Astrocyte (in vitro differentiated cells and primary cell): ENCODE results near the gene DNAJC4. TPM values are rescaled to one million over a fixed set of nuclear protein-coding genes. Genes with fewer than 3 reads are reported as not detected.

Experiments used
- DNase-seq: peaks from one replicate; pipeline ENCODE4 v3.0.0-alpha.2; 2010; ENCODE audit warnings: low read depth
- FAIRE-seq: peaks from 2 replicates; lab custom pipeline; 2011; peaks lifted over from hg19 to GRCh38; lab: Jason Lieb, UNC
- H2AFZ ChIP-seq: 2 replicates; pipeline ENCODE4 v1.6.0; 2012; ENCODE audit warnings: low read depth, low read length, inconsistent platforms
- H3K27ac ChIP-seq: 2 replicates; pipeline ENCODE4 v1.5.1; 2011; ENCODE audit warnings: low read depth, low read length, inconsistent platforms
- H3K27me3 ChIP-seq: 2 replicates; pipeline ENCODE4 v1.6.0; 2011; ENCODE audit warnings: low read length, inconsistent platforms; ENCODE audit not compliant: insufficient read depth
- H3K36me3 ChIP-seq: 2 replicates; pipeline ENCODE4 v1.5.1; 2011; ENCODE audit warnings: low read length, inconsistent platforms; ENCODE audit not compliant: insufficient read depth
- H3K4me1 ChIP-seq: 2 replicates; pipeline ENCODE4 v1.5.1; 2011; ENCODE audit warnings: low read length, inconsistent platforms; ENCODE audit not compliant: insufficient read depth
- H3K4me2 ChIP-seq: 2 replicates; pipeline ENCODE4 v1.6.0; 2012; ENCODE audit warnings: low read length, inconsistent platforms
- H3K4me3 ChIP-seq: 2 replicates; pipeline ENCODE4 v1.5.1; 2011; ENCODE audit warnings: low read depth, mild to moderate bottlenecking, low read length, inconsistent platforms; ENCODE audit not compliant: insufficient read depth
- H3K79me2 ChIP-seq: 2 replicates; pipeline ENCODE4 v1.6.0; 2012; ENCODE audit warnings: mild to moderate bottlenecking, low read length, inconsistent platforms; ENCODE audit not compliant: insufficient read depth
- H3K9ac ChIP-seq: 2 replicates; pipeline ENCODE4 v1.6.0; 2012; ENCODE audit warnings: mild to moderate bottlenecking, low read length, inconsistent platforms
- H3K9me3 ChIP-seq: 2 replicates; pipeline ENCODE4 v1.5.1; 2012; ENCODE audit warnings: low read depth, mild to moderate bottlenecking, low read length, inconsistent platforms; ENCODE audit not compliant: insufficient read depth
- H4K20me1 ChIP-seq: 2 replicates; pipeline ENCODE4 v1.6.0; 2012; ENCODE audit warnings: low read length, inconsistent platforms; ENCODE audit not compliant: insufficient read depth
- H3K27ac Mint-ChIP-seq: one replicate; pipeline ENCODE4 v1.8.0; 2021; ENCODE audit warnings: mild to moderate bottlenecking, mixed read lengths; ENCODE audit not compliant: unreplicated experiment
- H3K27me3 Mint-ChIP-seq: one replicate; pipeline ENCODE4 v1.8.0; 2021; ENCODE audit warnings: low read depth, mixed read lengths; ENCODE audit not compliant: unreplicated experiment
- H3K36me3 Mint-ChIP-seq: one replicate; pipeline ENCODE4 v1.8.0; 2021; ENCODE audit warnings: low read depth, mixed read lengths; ENCODE audit not compliant: unreplicated experiment
- H3K4me1 Mint-ChIP-seq: one replicate; pipeline ENCODE4 v1.8.0; 2021; ENCODE audit warnings: low read depth, mixed read lengths; ENCODE audit not compliant: unreplicated experiment
- H3K4me3 Mint-ChIP-seq: one replicate; pipeline ENCODE4 v1.8.0; 2021; ENCODE audit warnings: mild to moderate bottlenecking, moderate library complexity, mixed read lengths; ENCODE audit not compliant: unreplicated experiment
- H3K9me3 Mint-ChIP-seq: one replicate; pipeline ENCODE4 v1.8.0; 2021; ENCODE audit warnings: mild to moderate bottlenecking, mixed read lengths; ENCODE audit not compliant: unreplicated experiment
- EZH2 ChIP-seq: IDR thresholded peaks from 2 replicates; pipeline ENCODE4 v1.6.1; 2012; ENCODE audit warnings: mild to moderate bottlenecking, low read length, inconsistent platforms; ENCODE audit not compliant: insufficient read depth
- total RNA-seq: library from RNA; stranded (reverse); gene quantifications from 2 replicates; pipeline ENCODE4 v1.2.1, GENCODE V29; 2021
- TF ChIP-seq, protein P1 (sequence below): IDR thresholded peaks from 2 replicates; pipeline ENCODE4 v1.5.1; 2011; ENCODE audit warnings: low read depth, mild to moderate bottlenecking, inconsistent platforms, low read length, moderate library complexity; ENCODE audit not compliant: insufficient read depth

DNAJC4 gene
- total RNA-seq, 1 donor from 2014 or later = 23.8 TPM

DNA sequence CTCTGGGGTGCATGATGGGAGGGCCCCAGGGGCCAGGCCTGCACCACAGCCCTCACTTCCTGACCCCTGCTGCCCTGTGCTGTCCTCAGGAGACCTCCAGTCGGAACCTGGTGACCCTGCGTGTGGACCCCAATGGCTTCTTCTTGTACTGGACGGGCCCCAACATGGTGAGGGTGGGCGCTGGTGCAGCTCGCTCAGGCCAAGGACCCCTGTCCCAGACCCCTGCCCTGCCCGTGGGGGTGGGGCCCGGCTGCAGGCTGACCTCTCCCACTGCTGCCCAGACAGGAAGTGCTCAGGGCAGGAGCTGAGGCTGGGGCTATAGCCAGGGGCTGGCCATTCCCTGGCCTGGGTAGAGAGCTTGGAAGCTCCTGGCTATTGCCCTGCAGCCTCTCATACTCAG is 24.0 kb downstream of the DNAJC4 start:
- H3K4me2 ChIP-seq = no peak overlapping the region
- no peaks in the 10 kb centered on the region for H3K27me3 Mint-ChIP-seq
- peaks cover 12% of the 10 kb centered on the region for H3K36me3 Mint-ChIP-seq
- H3K9me3 ChIP-seq = no peaks in the 10 kb centered on the region
- H4K20me1 ChIP-seq = peaks cover 31% of the 10 kb centered on the region
- H3K4me3 Mint-ChIP-seq = no peak overlapping the region
- H3K79me2 ChIP-seq = peaks cover 29% of the 10 kb centered on the region
- FAIRE-seq = no peak
- no peaks in the 10 kb centered on the region for H3K27me3 ChIP-seq
- no peak overlapping the region for H3K4me3 ChIP-seq
- DNase-seq = no peak
- TF ChIP-seq, protein P1, sequence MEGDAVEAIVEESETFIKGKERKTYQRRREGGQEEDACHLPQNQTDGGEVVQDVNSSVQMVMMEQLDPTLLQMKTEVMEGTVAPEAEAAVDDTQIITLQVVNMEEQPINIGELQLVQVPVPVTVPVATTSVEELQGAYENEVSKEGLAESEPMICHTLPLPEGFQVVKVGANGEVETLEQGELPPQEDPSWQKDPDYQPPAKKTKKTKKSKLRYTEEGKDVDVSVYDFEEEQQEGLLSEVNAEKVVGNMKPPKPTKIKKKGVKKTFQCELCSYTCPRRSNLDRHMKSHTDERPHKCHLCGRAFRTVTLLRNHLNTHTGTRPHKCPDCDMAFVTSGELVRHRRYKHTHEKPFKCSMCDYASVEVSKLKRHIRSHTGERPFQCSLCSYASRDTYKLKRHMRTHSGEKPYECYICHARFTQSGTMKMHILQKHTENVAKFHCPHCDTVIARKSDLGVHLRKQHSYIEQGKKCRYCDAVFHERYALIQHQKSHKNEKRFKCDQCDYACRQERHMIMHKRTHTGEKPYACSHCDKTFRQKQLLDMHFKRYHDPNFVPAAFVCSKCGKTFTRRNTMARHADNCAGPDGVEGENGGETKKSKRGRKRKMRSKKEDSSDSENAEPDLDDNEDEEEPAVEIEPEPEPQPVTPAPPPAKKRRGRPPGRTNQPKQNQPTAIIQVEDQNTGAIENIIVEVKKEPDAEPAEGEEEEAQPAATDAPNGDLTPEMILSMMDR = no peak
- TF ChIP-seq EZH2 = no peak
- H3K9ac ChIP-seq = no peak overlapping the region
- H3K27ac Mint-ChIP-seq = no peak overlapping the region
- H3K27ac ChIP-seq = no peak overlapping the region
- H3K9me3 Mint-ChIP-seq = no peaks in the 10 kb centered on the region
- H2AFZ ChIP-seq = no peak overlapping the region
- H3K36me3 ChIP-seq = peaks cover 13% of the 10 kb centered on the region
- H3K4me1 Mint-ChIP-seq = peaks cover 5% of the 10 kb centered on the region
- peaks cover 18% of the 10 kb centered on the region for H3K4me1 ChIP-seq

DNA sequence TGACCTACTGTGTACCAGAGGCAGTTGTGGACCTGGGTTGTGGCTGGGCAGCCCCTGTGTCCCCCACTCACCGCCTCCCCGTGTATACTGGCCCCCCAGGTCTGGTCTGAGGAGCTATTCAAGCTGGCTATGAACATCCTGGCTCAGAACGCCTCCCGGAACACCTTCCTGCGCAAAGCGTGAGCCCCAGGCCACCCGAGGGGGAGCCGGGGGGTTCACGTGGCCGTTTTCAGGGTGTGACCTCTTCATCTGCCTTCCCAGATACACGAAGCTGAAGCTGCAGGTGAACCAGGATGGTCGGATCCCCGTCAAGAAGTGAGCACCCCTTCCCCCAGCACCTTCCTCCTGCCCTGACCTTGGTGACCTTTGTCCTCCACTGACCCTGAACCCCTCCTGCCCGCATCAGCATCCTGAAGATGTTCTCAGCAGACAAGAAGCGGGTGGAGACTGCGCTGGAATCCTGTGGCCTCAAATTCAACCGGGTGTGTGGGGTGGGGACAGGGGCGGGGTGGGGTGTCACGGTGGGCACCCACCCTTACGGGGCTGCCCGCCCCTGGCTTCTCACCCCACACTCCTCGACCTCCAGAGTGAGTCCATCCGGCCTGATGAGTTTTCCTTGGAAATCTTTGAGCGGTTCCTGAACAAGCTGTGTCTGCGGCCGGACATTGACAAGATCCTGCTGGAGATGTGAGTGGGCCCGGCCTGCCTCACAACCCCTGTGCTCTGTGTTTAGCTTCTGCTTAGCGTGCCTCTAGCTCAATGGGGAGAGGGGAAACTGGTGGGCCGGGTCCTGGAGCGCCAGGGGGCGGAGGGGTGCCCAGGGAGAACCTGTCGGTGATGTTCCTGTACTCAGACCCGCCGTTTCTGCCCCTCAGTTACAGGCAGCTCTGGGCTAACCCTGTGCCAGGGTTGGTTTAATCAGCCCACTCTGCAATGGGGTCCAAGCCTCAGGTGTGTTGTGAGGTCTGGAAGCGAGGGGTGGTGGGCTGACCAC is 25.1 kb downstream of the DNAJC4 start:
- peaks cover 5% of the 10 kb centered on the region for H3K4me1 Mint-ChIP-seq
- DNase-seq = no peak
- peaks cover 2% of the 10 kb centered on the region for H3K9me3 Mint-ChIP-seq
- H3K4me3 Mint-ChIP-seq = peak overlapping the region; percentile 57
- peaks cover 41% of the 10 kb centered on the region for H4K20me1 ChIP-seq
- peaks cover 18% of the 10 kb centered on the region for H3K4me1 ChIP-seq
- peaks cover 24% of the 10 kb centered on the region for H3K36me3 Mint-ChIP-seq
- no peak overlapping the region for H3K4me3 ChIP-seq
- H3K9me3 ChIP-seq = no peaks in the 10 kb centered on the region
- no peaks in the 10 kb centered on the region for H3K27me3 Mint-ChIP-seq
- H3K36me3 ChIP-seq = peaks cover 17% of the 10 kb centered on the region
- TF ChIP-seq, protein P1 = no peak
- TF ChIP-seq EZH2 = no peak
- peaks cover 29% of the 10 kb centered on the region for H3K79me2 ChIP-seq
- H2AFZ ChIP-seq = no peak overlapping the region
- H3K27ac Mint-ChIP-seq = no peak overlapping the region
- no peak overlapping the region for H3K4me2 ChIP-seq
- no peaks in the 10 kb centered on the region for H3K27me3 ChIP-seq
- no peak for FAIRE-seq
- H3K27ac ChIP-seq = no peak overlapping the region
- no peak overlapping the region for H3K9ac ChIP-seq
